Stimulated activated CD8-positive, alpha-beta memory T cell treated with anti-CD3 and anti-CD28 coated beads, Interleukin-15, amount 100 ng/mL, for 48 hours (primary cell): Measurements from ENCODE around the gene CTF1.
"Not testable (repeated sequence)": the region's sequence is repeated elsewhere in the genome, so short reads cannot be mapped to it uniquely, and the experiment has no call there.

Experiments
- DNase-seq, 2 donors: peaks; one replicate each; pipeline ENCODE4 v3.0.0-alpha.2; 2020; ENCODE audit warnings: low read depth in 2 of 2

CTF1 gene

DNA sequence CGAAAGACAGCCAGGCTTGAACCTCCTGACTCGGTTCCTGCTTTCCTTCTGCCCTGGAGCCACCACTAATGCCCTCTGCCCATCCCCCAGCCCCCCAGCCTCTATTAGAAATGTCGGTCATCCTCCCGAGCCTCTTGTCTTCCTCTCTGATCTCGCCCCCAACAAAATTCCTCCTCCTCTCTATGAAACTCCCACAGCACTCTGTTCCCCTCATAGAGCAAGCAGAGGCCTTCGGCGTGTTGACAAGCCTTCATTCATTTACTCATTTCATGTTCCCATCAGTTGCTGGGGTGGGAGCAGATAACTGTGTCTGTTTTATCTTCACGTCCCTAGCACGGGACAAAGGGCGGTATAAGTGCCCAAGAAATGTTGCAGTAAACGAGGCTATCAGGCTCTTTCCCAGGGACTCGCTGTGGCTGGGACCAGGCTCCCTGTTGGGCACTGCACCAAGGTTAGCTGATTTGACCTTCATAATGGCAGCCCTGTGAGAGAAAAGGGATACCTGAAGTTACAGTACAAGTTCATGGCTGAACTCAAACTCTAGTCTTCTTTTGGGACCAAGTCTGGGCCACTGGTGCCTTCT is 34.7 kb downstream of the CTF1 start:
- no peak for DNase-seq

GRCh38 chr16:30934827-30935557 is 38.6 kb downstream of the CTF1 start:
- DNase-seq = no peak

DNA sequence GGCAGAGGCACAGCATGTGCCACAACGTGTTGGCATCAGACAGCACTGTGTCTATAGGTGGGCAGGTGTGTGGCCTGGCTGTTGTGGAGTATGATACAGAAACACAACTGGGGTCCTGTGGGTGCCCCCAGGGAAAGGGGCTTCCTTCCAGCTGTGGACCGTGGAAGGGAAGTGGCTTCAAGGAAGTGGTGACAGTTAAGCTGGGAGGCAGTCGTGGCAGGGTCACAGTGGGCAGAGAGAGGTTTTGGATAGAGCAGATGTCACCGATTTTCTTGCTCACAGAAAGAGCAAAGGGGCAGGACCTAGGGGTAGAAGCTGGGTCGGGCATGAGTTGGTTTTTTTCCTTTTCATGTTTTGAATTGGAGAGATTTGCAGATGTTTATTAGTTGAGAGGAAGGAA is 41.3 kb downstream of the CTF1 start:
- DNase-seq = no peak

- not testable (repeated sequence) for DNase-seq
These were observed 43.2 kb downstream of the CTF1 start for GRCh38 chr16:30939571-30939970.

- peak in 1 of 2 donors; percentile 51 for DNase-seq
These were observed 45.4 kb downstream of the CTF1 start for GRCh38 chr16:30941600-30942425.

- DNase-seq = no peak
These were observed 46.0 kb downstream of the CTF1 start for GRCh38 chr16:30942426-30942806.

DNA sequence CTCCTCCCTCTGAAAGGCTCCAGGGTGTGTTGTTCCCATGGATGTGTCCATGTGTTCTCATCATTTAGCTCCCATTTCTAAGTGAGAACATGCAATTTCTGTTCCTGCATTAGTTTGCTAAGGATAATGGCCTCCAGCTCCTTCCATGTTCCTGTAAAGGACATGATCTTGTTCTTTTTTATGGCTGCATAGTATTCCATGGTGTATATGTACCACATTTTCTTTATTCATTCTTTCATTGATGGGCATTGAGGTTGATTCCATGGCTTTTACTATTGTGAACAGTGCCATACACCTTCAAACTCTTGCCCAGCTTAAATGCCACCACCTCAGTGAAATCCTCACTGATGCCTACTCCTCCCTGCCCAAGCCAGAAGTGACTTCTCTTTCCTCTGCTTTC is 47.9 kb downstream of the CTF1 start:
- DNase-seq = no peak

DNA sequence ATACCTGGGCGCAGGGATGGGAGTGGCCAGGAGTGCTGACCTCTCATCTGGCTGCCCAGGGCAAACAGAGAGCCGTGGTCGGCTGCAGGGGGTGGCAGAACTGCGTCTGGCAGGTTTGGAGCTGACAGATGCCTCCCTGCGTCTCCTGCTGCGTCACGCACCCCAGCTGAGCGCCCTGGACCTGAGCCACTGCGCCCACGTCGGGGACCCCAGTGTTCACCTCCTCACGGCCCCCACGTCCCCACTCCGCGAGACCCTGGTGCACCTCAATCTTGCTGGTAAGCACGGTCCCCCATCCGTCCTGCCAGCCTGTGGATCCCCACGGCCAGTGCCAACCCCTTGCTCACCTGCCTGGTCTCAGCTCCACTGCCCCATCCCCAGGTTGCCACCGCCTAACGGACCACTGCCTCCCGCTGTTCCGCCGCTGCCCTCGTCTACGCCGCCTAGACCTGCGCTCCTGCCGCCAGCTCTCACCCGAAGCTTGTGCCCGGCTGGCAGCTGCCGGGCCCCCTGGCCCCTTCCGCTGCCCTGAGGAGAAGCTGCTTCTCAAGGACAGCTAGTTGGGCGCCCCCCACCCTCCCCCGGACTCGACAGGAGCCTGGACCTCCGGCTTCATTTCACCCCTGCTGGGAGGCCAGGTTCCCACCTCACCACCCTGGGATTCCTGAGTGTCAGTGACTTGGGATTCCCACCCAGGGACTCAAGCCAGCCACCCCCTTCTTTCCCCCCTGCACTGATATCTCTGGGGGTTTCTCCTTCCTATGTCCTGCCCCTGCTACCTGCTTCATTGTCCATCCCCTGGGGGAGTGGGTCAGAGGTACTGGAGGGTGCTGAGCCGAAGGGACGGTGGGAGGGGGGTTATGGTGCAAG is 50.5 kb downstream of the CTF1 start:
- no peak for DNase-seq

- no peak for DNase-seq
These were observed 51.1 kb downstream of the CTF1 start for GRCh38 chr16:30947541-30947858.

- DNase-seq = no peak
These were observed 51.6 kb downstream of the CTF1 start for GRCh38 chr16:30947859-30948666.

GRCh38 chr16:30948667-30949649 is 52.5 kb downstream of the CTF1 start, which contains the start of gene ORAI3:
TSS of gene ORAI3 (plus strand) at chr16:30949068. CDS start at chr16:30949290, 222 bp downstream.
- DNase-seq = no peak

DNA sequence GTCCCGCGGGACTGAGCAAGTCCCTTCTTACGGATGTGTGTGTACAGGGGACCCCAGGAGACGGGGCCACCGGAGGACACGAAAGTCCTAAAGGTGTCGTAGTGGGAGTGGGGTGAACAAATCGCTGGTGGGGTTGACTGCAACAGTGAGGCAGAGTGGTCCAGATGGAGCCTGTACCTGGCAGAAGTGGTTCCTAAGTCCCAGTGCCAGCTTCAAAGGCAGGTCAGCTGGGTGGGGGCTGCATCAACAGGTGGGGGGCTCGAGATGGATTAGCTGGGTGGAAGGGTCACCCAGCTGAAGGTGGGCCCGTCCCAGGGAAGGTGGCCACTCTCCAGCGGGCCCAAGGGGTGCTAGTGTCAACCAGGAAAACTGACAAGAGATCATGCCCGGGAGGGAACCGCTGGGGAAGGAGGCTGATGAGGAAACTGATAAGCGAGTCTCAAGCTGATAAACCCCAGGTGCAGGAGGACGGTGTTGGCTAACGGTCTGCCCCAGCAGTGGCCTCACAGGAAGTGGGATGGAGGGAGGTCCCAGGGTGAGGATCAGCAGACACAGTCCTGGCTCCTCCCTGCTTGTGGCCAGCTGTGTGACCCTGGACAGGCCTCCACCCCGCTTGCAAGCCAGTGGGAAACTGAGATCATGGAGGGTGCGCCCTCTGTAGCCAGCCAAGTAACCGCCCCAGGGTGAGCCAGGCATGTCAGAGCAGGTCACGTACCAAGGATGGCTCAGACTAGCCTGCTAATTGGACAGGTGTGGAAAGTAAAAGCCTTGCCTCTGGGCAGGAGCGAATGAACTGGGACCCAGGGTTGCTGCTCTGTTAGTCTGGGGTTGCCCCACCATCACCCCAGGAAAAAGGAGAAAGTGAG is 53.5 kb downstream of the CTF1 start:
- no peak for DNase-seq

- DNase-seq = no peak
These were observed 54.2 kb downstream of the CTF1 start for GRCh38 chr16:30950516-30951065.

- DNase-seq = no peak
These were observed 54.8 kb downstream of the CTF1 start for GRCh38 chr16:30951193-30951592.

- DNase-seq = no peak
These were observed 55.3 kb downstream of the CTF1 start for GRCh38 chr16:30951750-30952149.

GRCh38 chr16:30953111-30953510 is 56.7 kb downstream of the CTF1 start:
- no peak for DNase-seq
